ENCODE data around the gene CFAP46.
"Not testable (repeated sequence)": the region's sequence is repeated elsewhere in the genome, so short reads cannot be mapped to it uniquely, and the experiment has no call there.

Gene CFAP46

DNA sequence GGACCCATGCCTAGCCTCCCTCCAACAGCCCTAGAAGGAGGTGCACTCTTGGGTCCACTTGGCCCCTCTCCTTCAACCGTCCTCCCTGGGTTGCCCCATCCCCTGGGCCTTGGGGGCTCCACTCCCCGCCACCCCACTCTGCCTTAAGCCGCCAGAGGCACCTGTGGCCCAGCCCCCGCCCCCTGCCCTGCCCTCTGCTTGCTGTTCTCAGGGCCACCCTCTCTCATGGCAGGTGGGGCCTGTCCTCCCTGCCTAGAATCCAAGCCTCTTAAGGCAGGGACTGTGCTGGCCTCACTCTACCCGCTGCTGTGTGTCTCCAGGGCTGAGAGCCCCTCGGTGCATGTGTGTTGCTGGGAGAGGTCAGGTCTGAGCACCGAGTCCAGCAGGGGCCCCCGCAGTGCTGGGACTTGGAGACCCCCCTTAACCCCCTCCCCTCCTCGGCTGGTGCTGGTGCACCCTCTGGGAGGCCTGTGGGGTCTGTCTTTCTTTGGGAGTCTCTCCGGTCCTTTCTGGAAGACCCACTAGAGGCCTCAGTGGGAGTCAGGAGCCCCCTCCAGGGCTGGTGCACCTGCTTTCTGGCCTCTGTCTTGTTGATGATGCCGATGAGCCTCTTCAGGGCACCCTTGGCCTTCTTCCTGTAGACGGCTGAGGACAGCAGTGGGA, 43.8 kb downstream of the CFAP46 start:
- no peak for DNase-seq (ENCODE audit: low read depth)

DNA sequence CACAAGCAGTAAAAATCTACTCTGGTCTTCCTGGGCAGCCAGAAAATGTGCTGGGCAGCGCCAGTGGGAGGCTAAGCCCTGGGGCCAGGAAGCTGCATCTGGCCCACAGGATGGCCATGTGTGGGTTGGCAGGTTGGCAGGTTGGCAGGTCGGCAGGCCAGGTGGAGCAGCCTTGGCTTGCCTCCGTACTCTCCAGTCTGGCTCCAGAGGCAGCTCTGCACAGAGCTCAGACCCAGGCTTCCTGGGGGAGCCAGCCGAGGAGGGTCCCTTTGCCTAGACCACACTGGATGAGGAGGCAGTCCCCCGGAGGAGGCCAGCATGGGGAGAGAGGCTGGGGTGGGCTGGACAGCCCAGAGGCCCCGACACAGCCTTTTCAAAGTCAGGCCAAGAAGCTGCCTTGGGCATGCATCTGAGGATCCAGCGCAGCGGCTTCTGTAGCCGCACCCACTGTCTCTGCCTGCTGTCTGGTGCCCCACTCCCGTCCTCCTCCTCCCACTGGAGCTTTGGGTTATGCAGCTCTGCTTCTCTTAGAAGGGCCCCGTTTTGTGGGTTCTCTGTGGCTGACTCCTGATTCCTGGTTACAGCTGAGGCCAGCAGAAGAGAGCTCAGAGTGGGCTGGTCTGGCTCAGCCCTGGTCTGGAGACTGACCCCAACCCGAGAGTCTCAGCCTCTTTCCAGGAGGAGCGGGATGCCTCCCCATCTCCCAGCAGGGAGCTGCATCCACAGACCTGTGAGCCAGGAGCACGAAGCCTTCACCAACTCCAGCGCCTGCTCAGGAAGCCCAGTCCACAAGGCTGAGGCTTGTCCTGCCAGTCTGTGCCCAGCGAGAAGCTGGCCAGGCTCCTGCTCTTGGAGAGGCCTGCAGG, 44.6 kb downstream of the CFAP46 start:
- DNase-seq (ENCODE audit: low read depth), result no peak

DNA sequence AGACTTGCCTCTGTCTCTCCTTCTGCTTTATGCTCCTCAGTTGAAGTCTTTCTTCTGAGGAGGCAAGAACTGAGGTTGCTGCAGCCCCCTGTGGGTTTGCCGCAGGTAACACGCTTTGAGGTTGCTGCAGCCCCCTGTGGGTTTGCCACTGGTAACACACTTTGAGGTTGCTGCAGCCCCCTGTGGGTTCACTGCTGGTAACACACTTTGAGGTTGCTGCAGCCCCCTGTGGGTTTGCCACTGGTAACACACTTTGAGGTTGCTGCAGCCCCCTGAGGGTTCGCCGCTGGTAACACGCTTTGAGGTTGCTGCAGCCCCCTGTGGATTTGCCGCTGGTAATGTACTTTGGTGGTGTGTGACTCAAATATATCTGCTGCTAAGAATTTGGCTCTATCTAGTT, 48.6 kb downstream of the CFAP46 start:
- not testable (repeated sequence) for DNase-seq (ENCODE audit: low read depth)

DNA sequence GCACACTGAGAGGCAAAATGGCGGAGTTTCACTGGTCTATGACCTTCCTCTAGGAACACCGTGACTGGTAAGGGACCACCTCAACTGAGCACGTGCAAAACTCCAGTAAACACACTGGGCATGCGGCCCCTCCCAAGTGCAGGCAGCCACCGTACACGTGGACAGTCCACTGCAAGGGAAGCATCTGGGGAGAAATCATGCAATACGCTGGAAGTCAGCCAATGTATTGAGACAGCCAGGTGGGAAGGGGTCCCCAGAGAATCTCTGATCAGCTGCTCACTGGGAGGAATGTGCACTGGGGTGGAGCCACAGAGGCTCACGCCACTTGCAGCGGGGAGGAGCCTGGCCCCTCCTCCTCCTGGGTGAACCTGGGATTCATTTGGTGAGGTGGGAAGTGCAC, 49.3 kb downstream of the CFAP46 start:
- DNase-seq (ENCODE audit: low read depth), result no peak

DNA sequence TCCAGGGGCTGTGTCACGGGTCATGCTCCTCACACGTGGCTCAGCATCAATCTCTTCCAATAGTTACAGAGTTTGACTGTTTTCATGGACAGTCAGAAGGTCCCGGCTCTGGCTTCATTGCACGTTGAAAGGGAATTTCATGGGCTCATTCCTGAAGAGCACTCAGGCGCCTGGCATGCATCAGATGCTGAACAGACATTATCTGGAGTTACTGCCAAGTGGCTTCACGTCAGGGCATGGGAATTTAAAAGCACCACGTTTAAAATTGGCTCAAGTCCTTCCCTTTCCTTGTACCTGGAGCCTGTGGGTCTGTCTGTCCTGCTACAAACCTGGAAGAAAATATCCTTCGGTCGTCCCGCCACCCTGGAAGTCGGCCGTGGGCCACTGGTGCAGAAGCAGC, 50.4 kb downstream of the CFAP46 start:
- no peak for DNase-seq (ENCODE audit: low read depth)

DNA sequence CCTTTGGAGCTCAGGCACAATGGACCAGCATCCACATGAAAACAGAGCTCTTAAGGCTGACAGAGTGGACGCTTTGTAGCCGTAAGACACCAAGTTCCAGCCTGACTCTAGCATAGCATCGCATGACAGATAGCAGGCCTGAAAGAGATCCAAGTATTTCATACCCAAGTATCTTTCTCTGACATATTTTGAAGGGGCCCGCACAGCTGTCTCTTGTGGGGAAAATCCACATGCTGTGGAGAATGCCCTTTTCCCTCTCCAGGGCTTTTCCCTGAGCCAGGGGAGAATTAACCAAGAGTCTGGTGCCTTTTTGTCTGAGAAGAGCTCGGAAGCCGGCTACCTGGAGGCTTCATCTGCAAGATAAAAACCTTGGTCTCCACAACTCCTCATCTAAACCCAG, 51.0 kb downstream of the CFAP46 start:
- no peak for DNase-seq (ENCODE audit: low read depth)

DNA sequence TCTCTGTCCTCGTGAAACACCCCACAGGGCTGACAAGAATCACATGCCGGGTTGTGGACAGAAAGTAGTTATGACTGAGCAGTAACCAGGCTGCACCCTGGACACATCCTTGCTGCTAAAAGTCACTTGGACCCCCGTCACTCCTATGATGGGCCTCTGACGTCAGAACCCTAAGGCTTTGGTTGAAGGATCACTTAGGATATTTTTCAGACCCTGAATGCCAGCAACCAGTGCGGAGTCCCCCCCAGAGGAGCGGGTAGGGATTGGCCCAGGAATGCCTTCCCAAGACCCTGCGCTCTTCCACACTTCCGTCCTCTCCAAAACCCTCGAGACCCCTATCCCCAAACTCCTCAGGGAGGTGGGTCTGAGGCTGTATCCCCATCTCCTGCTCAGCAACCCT, 52.1 kb downstream of the CFAP46 start:
- DNase-seq (ENCODE audit: low read depth), result no peak

DNA sequence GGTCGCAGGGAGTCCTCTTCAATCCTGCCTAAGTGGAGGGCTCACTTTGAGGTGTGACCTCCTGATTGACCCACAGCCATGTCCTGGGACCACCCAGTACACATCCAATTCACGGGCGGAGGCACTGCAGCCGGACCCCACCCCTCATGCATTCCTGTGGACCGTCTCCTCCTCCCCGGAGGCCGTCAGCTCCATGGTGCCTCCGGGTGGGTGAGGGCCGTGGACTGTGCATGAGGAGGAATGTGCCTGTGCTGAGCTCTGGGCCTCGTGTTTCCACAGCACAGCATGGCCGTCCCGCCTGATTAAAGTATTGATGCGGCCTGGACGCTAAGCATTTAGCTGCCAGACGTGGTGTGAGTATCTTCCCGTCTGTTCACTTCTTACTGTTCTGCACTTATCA, 52.8 kb downstream of the CFAP46 start:
- DNase-seq (ENCODE audit: low read depth), result no peak

DNA sequence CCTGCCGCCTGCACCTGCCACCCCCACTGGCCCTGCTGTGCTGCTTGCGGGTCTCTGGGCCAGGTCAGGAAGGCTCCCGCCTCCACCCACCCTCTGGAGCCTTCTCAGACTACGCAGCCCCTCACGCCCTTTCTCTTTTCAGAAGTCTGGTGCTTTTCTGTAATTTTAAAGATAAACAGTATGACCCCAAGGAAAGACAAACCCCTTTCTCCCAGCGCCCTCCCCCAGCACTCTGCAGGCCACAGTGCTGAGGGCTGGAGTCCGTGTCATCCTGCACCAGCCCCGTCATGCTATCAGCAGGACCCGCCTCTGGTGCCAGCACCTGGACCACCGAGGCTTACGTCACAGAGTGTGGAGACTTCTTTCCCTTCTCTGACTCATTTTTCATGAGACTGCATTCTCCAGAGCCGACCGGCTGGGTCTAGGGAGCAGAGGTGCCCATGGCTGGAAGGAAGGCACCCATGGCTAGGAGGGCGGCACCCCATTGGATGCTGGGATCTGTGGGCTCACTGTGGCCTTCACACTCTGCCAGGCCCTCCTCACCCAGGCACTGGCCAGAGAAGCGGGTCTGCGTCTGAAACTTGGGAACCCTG, 53.4 kb downstream of the CFAP46 start:
- DNase-seq (ENCODE audit: low read depth), result no peak

DNA sequence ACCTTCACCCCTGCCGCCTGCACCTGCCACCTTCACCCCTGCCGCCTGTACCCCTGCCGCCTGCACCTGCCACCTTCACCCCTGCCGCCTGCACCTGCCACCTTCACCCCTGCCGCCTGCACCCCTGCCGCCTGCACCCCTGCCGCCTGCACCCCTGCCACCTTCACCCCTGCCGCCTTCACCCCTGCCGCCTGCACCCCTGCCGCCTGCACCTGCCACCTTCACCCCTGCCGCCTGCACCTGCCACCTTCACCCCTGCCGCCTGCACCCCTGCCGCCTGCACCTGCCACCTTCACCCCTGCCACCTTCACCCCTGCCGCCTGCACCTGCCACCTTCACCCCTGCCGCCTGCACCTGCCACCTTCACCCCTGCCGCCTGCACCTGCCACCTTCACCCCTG, 53.9 kb downstream of the CFAP46 start:
- not testable (repeated sequence) for DNase-seq (ENCODE audit: low read depth)

DNA sequence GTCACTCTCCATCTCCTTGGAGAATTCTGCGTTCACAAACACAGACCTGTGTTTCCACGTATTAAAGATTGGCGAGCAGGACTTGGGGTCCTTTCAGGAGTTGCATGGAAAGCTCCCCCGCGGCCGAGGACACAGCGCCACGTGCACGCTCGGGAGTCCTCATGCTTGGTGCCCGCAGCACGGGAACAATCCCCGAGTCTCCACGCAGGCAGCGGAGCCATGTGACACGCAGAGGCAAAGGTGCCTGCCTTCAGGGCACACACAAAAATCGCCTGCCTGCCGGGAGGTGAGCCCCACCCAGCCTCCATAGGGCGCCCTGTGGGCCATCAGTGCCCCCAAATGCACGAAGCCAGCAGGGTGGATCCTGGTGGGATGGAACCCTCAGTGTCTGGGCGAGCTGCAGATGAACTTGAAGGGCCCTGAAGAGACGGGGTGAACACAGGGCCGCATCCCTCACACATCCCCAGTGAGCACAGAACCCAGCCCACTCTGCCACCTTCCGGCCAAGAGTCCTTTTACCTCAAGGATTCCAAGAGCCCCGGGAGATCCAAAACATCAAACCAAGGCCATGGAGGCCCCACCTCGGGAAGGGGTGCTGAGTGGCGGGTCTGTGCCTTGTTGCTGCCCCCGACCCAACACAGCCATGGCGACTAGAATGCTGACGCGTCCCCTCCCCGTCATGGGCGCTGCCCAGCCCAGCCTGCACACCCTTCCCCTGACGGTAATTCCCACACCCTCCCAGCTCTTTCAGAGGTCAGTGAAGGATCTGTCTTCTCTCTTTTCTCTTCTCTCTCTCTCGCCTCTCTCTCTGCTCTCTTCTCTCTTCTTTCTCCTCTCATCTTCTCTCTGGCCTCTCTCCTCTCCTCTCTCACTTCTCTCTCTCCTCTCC, 55.9 kb downstream of the CFAP46 start:
- no peak for DNase-seq (ENCODE audit: low read depth)

DNA sequence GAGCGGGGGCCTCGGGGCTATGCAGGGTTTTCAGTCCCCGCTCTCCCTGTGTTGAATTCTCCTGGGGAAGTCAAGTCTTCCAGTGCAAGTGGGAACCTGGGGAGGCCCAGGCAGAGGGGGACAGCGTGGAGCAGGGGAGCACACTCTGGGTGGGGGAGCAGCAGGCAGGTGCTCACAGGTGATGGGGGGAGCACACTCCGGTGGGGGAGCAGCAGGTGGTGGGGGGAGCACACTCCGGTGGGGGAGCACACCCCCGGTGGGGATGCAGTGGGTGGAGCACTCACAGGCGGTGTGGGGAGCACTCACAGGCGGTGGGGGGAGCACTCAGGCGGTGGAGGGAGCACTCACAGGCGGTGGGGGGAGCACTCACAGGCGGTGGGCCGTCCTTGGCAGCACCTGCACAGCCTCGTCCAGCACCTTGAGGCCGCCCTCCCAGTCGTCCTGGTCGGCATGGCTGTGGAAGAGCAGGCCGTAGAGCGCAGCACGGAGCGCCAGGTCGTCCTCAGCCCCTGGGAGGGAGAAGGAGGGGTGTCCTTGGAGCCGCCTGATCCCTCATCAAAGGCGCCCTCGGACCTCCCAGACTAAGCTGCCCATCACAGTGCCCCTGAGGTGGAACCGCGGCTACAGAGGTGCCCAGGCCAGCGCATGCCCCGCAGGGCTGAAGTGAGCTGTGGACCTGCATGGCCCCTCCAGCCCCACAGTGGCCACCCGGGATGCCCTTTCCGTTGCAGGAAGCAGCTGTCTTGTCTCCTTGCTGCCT, 56.7 kb downstream of the CFAP46 start:
- no peak for DNase-seq (ENCODE audit: low read depth)

DNA sequence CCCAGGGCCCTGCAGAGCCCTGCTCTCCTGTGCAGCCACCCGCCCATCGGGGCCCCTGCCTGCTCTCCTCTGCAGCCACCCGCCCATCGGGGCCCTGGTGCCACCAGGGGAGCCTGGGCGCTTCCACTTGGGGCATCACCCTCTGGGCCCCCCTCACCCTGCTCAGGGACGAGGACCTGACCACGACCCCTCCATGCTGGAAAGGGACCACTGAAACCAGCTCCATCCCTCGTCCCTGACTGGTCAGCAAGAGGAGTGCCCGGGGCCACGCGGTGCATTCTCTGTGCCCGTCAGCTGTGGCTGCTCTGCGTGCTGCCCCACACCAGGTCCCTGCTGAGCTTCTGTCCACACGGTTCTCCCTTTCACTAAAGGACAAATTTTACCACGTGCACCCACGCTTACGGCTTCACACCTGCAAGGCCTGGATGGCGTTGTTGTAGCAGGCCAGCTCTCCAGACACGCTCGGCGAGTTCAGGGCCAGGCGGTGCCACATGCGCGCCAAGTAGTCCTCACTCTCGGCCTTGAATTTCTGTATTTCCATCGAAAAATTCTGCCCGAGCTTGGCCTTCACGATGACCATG, 57.6 kb downstream of the CFAP46 start:
- no peak for DNase-seq (ENCODE audit: low read depth)

DNA sequence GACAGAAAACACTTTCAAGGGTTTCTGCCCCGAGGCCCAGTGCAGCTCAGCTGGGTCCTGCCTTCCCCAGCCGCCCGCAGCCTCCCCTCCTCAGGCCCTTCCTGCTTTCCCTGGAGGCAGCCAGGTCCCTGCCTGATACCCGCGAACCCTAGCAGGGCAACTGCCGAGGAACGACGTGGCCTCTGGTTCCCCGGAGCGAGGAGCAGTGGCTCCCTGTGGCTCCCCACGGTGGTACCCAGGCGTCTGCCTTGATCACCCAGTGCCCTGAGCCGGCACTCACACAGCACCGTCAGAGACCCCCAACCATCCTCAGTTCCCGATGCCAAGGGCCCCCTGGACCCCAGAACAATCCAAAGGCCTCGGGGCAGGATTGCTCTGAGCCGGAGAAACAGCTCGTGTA, 58.3 kb downstream of the CFAP46 start:
- DNase-seq (ENCODE audit: low read depth), result no peak

DNA sequence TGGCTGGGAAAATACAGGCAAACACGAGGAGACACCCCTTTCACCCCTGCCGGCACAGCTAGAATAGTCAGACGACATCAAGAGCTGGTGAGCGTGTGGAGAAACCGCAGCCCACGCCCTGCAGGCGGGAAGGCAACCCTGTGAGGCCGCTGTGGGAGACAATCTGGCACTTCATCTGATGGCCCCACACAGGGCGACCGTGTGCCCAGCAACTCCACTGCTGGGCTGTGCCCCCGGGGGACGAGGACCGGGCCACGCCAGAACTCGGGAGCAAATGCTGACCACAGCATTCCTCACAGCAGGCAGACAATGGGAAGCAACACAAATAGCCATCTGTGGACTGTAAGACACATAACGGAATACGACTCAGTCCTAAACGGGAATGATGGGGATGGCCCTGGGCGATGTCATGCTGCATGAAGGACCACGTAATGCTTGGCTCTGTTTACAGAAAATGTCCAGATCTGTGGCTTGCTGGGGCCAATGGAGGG, 58.9 kb downstream of the CFAP46 start:
- no peak for DNase-seq (ENCODE audit: low read depth)

DNA sequence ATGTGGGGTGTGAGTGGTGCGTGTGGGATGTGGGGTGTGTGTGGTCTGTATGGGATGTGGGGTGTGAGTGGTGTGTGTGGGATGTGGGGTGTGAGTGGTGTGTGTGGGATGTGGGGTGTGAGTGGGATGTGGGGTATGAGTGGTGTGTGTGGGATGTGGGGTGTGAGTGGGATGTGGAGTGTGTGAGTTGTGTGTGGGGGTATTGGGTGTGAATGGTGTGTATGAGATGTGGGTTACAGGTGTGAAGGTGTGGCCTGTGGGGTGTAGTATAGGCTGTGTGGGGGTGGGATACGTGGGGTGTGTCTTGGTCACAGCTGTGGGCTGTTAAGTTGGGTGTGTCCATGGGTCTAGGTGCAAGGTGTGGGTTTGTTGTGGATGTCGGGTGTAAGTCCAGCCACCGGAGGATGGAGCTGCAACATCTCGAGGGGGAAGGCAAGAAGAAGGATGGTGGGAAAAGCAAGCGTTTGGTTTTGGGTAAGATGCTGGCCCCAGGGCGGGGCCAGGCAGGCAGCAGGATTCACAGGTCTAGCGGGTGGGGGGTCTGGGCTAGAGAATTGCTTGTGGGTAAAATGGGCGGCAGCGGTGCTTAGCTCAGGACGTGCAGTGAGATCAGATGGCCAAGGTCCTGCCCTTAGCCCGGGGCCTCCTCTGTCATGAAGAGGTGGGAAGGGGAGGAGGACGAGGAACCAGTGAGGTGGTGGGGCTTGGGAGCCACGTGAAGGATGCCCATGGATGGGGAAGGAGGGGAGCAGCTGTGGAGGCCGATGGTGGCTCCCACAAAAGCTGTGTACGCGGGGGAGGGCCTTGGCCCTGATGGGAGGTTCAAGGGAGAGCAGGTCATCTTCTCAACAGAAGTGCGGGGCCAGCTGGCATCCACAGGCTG, 60.1 kb downstream of the CFAP46 start:
- no peak for DNase-seq (ENCODE audit: low read depth)

DNA sequence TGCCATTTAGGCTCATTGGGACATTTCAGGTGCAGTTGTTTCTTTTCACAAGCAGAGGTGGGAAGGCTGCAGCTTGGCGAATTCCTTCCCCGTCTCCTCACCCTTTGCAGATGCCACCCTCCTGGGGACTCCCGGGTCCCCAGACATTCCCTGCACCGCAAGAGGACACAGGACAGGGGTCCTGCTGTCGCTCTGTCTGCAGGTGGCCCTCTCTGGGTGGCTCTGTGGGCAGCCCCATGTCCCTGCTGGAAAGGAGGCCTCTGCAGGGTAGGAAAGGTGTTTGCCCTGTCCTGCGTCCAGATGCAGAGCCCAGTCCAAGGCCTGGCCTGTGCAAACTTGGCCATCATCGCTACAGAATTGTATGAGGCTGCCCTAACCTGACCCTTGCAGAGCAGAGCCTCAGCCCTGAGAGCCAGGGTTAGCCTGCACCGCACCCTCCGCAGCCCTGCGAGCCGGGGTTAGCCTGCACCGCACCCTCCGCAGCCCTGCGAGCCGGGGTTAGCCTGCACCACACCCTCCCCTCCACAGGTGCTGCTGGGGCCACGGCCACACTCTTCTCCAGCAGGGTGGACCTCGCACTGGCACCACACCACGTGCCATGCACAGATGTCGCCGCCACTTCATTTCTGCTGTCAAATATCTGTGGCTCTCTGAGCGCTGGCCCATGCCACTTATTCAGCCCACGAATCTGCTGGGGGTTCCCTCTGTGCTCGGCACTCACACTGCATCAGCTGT, 61.0 kb downstream of the CFAP46 start:
- DNase-seq (ENCODE audit: low read depth), result no peak

DNA sequence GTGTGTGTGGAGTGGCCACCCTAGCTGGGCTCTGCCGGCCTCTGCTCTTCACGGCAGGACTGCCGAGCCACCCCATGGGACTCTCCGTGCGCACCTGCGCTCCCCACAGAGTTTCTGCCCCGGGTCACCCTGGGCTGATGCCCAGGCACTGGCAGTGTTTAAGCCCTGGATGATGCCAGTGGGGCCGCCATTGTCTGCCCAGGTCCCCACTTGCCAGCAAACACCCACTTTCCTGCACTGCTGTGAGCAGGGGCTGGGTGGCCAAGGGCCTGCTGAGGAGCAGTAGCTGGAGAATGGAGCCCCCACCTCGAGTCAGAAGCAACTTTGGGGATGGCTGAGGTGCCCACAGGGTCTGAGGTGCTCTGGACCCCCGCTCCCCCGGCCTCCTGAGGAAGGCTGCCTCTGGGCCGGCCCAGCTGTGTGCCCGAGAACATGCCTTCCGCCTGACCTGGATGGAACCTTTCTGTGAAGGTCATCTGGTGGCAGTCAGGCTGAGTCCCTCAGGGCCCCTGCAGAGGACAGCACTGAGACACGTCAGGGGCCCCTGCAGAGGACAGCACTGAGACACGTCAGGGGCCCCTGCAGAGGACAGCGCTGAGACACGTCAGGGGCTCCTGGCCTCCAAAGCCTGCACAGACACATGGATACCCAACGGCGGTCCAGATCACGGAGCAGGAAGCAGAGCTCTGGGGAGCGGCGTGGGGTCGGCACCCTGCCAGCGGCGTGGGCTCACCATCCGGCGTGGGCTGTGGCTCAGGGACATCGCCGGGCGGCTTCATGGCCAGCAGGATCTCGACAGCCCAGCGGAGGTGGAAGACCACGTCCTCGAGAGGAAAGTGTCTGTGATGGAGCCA, 62.0 kb downstream of the CFAP46 start:
- DNase-seq (ENCODE audit: low read depth), result no peak

All from fibroblast of the conjunctiva (primary cell).